ENCODE results near the gene CCDC196. TPM values are rescaled to one million over a fixed set of nuclear protein-coding genes. Genes with fewer than 3 reads are reported as not detected.

The CCDC196 gene
- total RNA-seq, 1 donor from 2014 or later = not detected

DNA sequence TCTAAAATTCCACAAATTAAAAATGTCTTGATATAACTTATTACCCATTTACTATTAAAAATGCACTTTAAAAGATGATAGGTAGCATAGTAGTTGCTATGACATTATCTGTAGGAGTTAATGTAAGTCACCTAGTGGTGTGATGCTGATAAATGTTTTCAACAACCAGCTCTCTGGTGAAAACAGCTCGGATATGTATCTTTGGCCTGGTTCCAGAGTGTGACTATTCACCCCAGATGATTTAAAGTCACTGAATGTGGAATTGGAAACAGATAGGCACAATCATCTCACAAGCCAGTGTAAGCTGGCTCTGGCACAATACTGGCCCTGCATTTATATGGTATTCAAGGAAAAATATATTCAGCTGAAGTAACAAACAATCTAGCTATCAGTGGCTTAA is 9.2 kb upstream of the CCDC196 start:
- Mint-ChIP-seq H3K36me3 (ENCODE audit: low read depth) (no peaks in the 10 kb centered on the region), H3K27me3 (ENCODE audit: insufficient read depth) (no peaks in the 10 kb centered on the region), H3K27ac (no peak overlapping the region), H3K4me3 (no peak overlapping the region), H3K9me3 (peaks cover 6% of the 10 kb centered on the region), H3K4me1 (ENCODE audit: low read depth) (no peaks in the 10 kb centered on the region)
- no peak for DNase-seq (ENCODE audit: low spot score)
- intact Hi-C loops (cut with micrococcal nuclease) = no loop called here

DNA sequence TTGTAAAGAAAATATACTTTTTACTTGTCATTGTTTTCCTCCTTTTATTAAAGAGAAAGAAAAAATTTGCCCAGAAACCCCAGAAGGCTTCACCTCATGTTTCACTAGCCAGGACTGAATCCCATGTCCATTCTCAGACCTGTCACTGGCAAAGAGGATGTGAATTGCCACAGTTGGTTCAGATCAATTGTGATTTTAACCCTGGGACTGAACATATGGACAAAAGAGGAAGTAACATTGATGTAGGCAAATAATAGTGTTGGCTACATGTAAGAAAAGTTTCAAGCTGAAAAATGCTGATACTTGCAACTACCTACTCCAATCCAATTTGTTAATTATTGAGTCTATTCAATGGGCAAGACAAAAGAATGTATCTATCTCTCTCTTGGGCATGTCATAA is 8.6 kb upstream of the CCDC196 start:
- Mint-ChIP-seq H3K4me3 (no peak overlapping the region), H3K27me3 (ENCODE audit: insufficient read depth) (no peaks in the 10 kb centered on the region), H3K9me3 (peaks cover 3% of the 10 kb centered on the region)

GRCh38 chr14:66482873-66483272 is 3.3 kb upstream of the CCDC196 start:
- DNase-seq (ENCODE audit: low spot score) = no peak
- H3K27ac Mint-ChIP-seq = no peak overlapping the region
- no peak overlapping the region for H3K4me3 Mint-ChIP-seq
- intact Hi-C loops (cut with micrococcal nuclease) = no loop called here
- no peaks in the 10 kb centered on the region for H3K36me3 Mint-ChIP-seq (ENCODE audit: low read depth)
- H3K9me3 Mint-ChIP-seq = no peaks in the 10 kb centered on the region
- H3K27me3 Mint-ChIP-seq (ENCODE audit: insufficient read depth) = no peaks in the 10 kb centered on the region
- H3K4me1 Mint-ChIP-seq (ENCODE audit: low read depth) = no peaks in the 10 kb centered on the region

More for the DNA sequence above, 8.6 kb upstream of the CCDC196 start:
- no peaks in the 10 kb centered on the region for H3K4me1 Mint-ChIP-seq (ENCODE audit: low read depth)
- no peak for DNase-seq (ENCODE audit: low spot score)
- H3K36me3 Mint-ChIP-seq (ENCODE audit: low read depth) = no peaks in the 10 kb centered on the region
- no peak overlapping the region for H3K27ac Mint-ChIP-seq
- intact Hi-C loops (cut with micrococcal nuclease) = no loop called here

- Mint-ChIP-seq H3K9me3 (no peaks in the 10 kb centered on the region), H3K36me3 (ENCODE audit: low read depth) (no peaks in the 10 kb centered on the region), H3K4me3 (no peak overlapping the region), H3K27me3 (ENCODE audit: insufficient read depth) (peaks cover 2% of the 10 kb centered on the region), H3K4me1 (ENCODE audit: low read depth) (no peaks in the 10 kb centered on the region), H3K27ac (no peak overlapping the region)
- intact Hi-C loops (cut with micrococcal nuclease) = no loop called here
- DNase-seq (ENCODE audit: low spot score) = no peak
Measured at GRCh38 chr14:66483322-66483721, 2.8 kb upstream of the CCDC196 start.

GRCh38 chr14:66485029-66485428 is 1.1 kb upstream of the CCDC196 start:
- no peak for DNase-seq (ENCODE audit: low spot score)
- no peak overlapping the region for H3K27ac Mint-ChIP-seq
- no peak overlapping the region for H3K4me3 Mint-ChIP-seq
- H3K9me3 Mint-ChIP-seq = no peaks in the 10 kb centered on the region
- no peaks in the 10 kb centered on the region for H3K4me1 Mint-ChIP-seq (ENCODE audit: low read depth)
- intact Hi-C loops (cut with micrococcal nuclease) = no loop called here
- H3K36me3 Mint-ChIP-seq (ENCODE audit: low read depth) = no peaks in the 10 kb centered on the region
- H3K27me3 Mint-ChIP-seq (ENCODE audit: insufficient read depth) = peaks cover 6% of the 10 kb centered on the region

DNA sequence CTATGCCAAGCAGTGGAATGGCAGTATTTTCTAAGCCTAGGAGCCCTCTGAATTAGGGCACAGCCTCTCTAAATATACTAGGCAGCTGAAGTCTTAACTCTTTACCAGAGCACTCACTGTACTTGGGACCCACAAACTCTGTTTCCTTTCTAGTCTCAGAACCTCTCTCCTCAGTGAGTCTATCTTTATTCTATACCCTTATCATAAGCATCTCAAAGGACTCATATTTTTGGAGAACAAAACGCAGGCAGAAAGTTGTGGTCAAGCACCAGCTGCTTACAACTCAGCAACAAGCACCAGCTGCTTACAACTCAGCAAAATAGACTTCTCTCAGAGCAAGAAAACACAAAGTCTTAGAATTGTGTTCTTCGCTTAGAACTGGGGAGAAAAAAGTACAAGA is 993 bp downstream of the CCDC196 start:
- intact Hi-C loops (cut with micrococcal nuclease) = no loop called here
- Mint-ChIP-seq H3K4me3 (no peak overlapping the region), H3K27ac (no peak overlapping the region), H3K9me3 (no peaks in the 10 kb centered on the region), H3K36me3 (ENCODE audit: low read depth) (no peaks in the 10 kb centered on the region), H3K4me1 (ENCODE audit: low read depth) (no peaks in the 10 kb centered on the region), H3K27me3 (ENCODE audit: insufficient read depth) (peaks cover 10% of the 10 kb centered on the region)
- DNase-seq (ENCODE audit: low spot score) = no peak

GRCh38 chr14:66490143-66491111 is 4.3 kb downstream of the CCDC196 start:
- Mint-ChIP-seq H3K27me3 (ENCODE audit: insufficient read depth) (peaks cover 10% of the 10 kb centered on the region), H3K27ac (no peak overlapping the region), H3K4me3 (no peak overlapping the region), H3K4me1 (ENCODE audit: low read depth) (peaks cover 3% of the 10 kb centered on the region), H3K9me3 (no peaks in the 10 kb centered on the region), H3K36me3 (ENCODE audit: low read depth) (no peaks in the 10 kb centered on the region)
- intact Hi-C loops (cut with micrococcal nuclease) = no loop called here
- DNase-seq (ENCODE audit: low spot score) = no peak

DNA sequence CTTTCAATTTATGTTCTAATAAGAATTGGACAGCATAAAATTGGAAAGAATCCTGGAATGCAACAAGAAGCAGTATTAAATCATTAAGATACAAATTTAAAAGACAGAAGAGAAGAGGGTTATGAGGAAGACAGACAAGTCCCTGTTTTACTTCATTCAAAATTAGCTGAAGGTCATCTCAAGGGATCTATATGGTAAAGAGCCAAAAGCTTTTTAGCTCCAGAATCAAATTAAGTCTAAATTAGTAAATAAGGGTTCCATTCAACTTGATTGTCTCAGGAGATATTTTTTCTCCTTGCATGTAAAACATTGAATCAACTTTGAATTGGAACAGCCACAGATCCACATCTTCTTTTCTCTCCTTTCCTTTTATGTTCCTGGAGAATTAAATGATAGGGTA is 7.6 kb downstream of the CCDC196 start:
- Mint-ChIP-seq H3K36me3 (ENCODE audit: low read depth) (no peaks in the 10 kb centered on the region), H3K27me3 (ENCODE audit: insufficient read depth) (peaks cover 20% of the 10 kb centered on the region), H3K27ac (no peak overlapping the region), H3K9me3 (no peaks in the 10 kb centered on the region), H3K4me1 (ENCODE audit: low read depth) (peaks cover 19% of the 10 kb centered on the region), H3K4me3 (no peak overlapping the region)
- no peak for DNase-seq (ENCODE audit: low spot score)
- intact Hi-C loops (cut with micrococcal nuclease) = loop anchor here (2.0 kb wide), 2 partner anchors 135 to 253 kb away; no protein-coding TSS in a partner anchor

DNA sequence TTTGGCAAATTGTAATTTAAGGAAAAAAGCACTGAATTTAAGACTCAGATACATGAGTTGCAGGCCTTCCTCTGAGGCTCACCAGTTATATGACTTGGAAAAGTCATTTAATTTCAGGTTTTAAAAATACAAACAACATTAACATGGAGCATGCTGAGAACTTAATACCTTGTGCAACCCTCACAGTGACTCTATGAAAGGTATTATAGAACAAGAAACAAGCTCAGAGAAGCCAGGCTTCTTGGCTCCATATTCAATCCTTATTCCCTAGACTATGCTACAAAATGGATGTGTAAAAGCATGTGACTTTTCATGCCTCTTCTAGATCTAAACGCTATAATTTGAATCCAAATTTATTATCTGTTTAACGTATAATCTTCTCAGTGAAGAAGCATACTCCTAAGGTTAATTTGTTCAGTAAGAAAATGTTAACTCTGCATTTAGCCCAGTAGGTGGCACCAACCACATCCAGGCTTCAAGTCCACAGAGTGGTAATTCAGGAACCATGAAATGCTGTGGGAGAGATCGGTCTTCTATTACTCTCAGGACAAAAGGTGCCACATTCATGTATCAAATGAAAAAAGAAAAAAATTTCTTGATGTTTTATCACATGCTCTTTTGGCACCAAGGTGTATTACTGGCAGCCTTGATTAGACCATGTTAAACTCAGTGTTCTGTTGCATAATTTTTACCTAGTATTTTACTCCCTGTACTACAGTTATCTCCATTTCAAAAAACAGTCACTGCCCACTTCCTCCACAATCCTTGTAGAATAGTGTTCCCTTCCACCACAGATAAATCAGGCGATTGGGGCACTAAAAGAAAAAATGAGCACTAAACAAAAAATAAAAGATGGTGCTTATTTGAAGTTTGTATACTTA is 9.3 kb downstream of the CCDC196 start:
- intact Hi-C loops (cut with micrococcal nuclease) = loop anchor here (1.0 to 5.0 kb wide), 6 partner anchors 13 to 623 kb away; partner anchors contain the start of gene GPHN
- Mint-ChIP-seq H3K4me3 (no peak overlapping the region), H3K4me1 (ENCODE audit: low read depth) (peaks cover 19% of the 10 kb centered on the region), H3K27me3 (ENCODE audit: insufficient read depth) (peaks cover 22% of the 10 kb centered on the region), H3K36me3 (ENCODE audit: low read depth) (no peaks in the 10 kb centered on the region), H3K9me3 (no peaks in the 10 kb centered on the region), H3K27ac (no peak overlapping the region)
- peak; percentile 12 for DNase-seq (ENCODE audit: low spot score)

DNA sequence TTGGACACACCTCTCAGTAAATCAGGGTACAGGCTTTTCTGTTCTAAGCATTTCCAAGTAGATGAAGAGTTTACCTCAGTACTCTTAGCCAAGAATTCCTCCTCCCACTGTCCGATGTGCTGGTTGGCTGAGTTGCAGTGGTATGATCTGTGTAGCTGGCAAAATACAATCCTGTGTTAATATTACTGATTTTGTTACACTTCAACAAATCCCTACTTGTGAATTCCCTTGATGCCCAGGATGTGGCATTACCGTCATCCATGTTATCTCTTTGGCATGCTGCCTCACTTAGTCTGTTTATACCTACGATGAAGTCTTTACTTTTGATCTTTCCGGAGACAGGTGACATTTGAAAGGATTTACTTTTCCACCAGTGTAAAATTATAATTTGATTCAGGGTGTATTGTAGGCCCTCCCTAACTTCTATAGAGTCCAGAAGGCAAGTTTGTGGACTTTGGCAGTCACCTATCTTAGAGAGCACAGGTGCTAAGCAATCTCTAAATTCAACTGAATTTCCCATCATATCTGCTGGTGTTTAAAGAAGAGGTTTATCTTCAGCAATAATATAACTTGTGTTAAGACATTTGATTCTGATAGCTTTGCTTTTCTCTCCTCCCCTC is 10.1 kb downstream of the CCDC196 start:
- Mint-ChIP-seq H3K27ac (no peak overlapping the region), H3K9me3 (no peaks in the 10 kb centered on the region), H3K36me3 (ENCODE audit: low read depth) (no peaks in the 10 kb centered on the region), H3K4me1 (ENCODE audit: low read depth) (peaks cover 19% of the 10 kb centered on the region), H3K27me3 (ENCODE audit: insufficient read depth) (peaks cover 17% of the 10 kb centered on the region), H3K4me3 (no peak overlapping the region)
- no peak for DNase-seq (ENCODE audit: low spot score)
- intact Hi-C loops (cut with micrococcal nuclease) = loop anchor here (5.0 kb wide), 2 partner anchors 56 to 166 kb away; no protein-coding TSS in a partner anchor

DNA sequence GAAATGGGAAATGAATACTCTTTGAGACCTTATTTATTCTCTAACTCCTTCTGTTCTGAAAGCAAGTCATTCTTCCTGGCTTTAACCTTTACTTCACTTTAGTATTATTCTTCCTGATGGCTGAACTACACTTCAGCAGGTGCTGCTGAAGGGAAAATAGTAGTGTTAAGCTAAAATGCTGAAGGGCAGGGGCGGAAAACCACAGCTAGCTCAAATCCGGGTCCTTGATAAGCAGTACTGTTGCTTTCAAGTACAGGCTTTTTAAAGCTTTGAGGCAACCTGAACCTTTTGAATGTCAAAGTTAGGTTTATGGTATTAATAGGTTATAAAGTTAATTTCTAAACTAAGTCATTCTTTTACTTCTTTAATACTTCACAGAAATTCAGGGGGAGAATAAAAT is 10.7 kb downstream of the CCDC196 start:
- Mint-ChIP-seq H3K4me3 (no peak overlapping the region), H3K27me3 (ENCODE audit: insufficient read depth) (peaks cover 17% of the 10 kb centered on the region), H3K27ac (no peak overlapping the region), H3K4me1 (ENCODE audit: low read depth) (peaks cover 19% of the 10 kb centered on the region), H3K36me3 (ENCODE audit: low read depth) (no peaks in the 10 kb centered on the region), H3K9me3 (no peaks in the 10 kb centered on the region)
- no peak for DNase-seq (ENCODE audit: low spot score)
- intact Hi-C loops (cut with micrococcal nuclease) = loop anchor here (5.0 kb wide), 2 partner anchors 55 to 165 kb away; no protein-coding TSS in a partner anchor

DNA sequence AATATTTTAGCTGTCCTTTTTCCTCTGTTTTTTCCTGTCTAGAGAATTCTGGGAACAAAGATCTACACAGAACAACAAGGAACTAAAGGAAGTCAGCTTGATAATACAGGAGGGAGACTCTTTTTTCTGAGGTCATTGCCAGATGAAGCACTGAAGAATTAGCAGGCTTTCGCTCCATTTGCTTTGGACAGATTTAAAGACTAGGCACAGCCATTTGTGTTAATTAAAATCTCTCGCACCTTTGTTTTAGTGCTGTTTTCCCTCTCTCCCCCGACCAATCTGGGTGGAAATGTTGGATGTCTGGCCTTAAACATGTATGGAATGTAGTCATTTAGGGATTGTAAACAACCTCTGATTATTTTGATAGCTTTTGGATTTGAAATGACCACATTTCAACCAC is 12.1 kb downstream of the CCDC196 start:
- Mint-ChIP-seq H3K27me3 (ENCODE audit: insufficient read depth) (peaks cover 17% of the 10 kb centered on the region), H3K27ac (no peak overlapping the region), H3K4me1 (ENCODE audit: low read depth) (peaks cover 19% of the 10 kb centered on the region), H3K4me3 (no peak overlapping the region), H3K9me3 (no peaks in the 10 kb centered on the region), H3K36me3 (ENCODE audit: low read depth) (no peaks in the 10 kb centered on the region)
- intact Hi-C loops (cut with micrococcal nuclease) = loop anchor here (5.0 kb wide), 2 partner anchors 54 to 164 kb away; no protein-coding TSS in a partner anchor
- no peak for DNase-seq (ENCODE audit: low spot score)

Data from activated T-helper 1 cell treated with anti-CD3 and anti-CD28 coated beads, Interleukin-12 subunit alpha, Interleukin-12 subunit beta, Interleukin-2, Interleukin-4 antibody, amounts not matched to agents 30 ng/mL and 10 ng/mL and 1 ng/mL, durations not matched to agents 14 hours and 24 hours and 36 hours (primary cell).